HepG2 (cell line): ENCODE data around the gene DOCK10. TPM values are rescaled to one million over a fixed set of nuclear protein-coding genes. Genes with fewer than 3 reads are reported as not detected.

Experiments
- ATAC-seq: fragments of 200-7000 bp; cut with Tn5 transposase; 3 replicates; pipeline ENCODE4 v1.9.1; 2020; ENCODE audit warnings: mild to moderate bottlenecking, moderate library complexity
- BruUV-seq: library from RNA; stranded (reverse); fragments of 400-500 nt; replicated peaks from 2 replicates; lab custom pipeline; 2021; lab: Mats Ljungman, UMichigan
- CTCF ChIA-PET: fragments of 300-600 bp; formaldehyde crosslinking; extraction: SDS; loops from one replicate; lab custom pipeline; 2021; ENCODE audit warnings: low total read pairs, inconsistent platforms, low intra/inter-chr PET ratio; lab: Yijun Ruan, JAX
- POLR2A ChIA-PET: fragments of 350-600 bp; sonication (Branson Sonifier 250); formaldehyde crosslinking; loops from one replicate; lab custom pipeline; 2020; ENCODE audit warnings: antibody characterized with exemption, inconsistent platforms; lab: Yijun Ruan, JAX
- DNase-seq: peaks from one replicate; pipeline ENCODE4 v3.0.0-alpha.2; 2015; ENCODE audit warnings: low spot score
- FAIRE-seq: peaks from 3 replicates; lab custom pipeline; 2011; peaks lifted over from hg19 to GRCh38; lab: Jason Lieb, UNC
- H2AFZ ChIP-seq: one replicate; pipeline ENCODE4 v1.6.1; 2011; ENCODE audit warnings: low read length, inconsistent platforms
- H3K27ac ChIP-seq: fragments of 300-600 bp; 3 replicates; pipeline ENCODE4 v1.8.0; 2011; ENCODE audit warnings: mixed run types, mild to moderate bottlenecking, mixed read lengths, low read length, inconsistent platforms; ENCODE audit not compliant: insufficient read depth; ENCODE audit errors: extremely low read length
- H3K27me3 ChIP-seq, 2 experiments: fragments of 200-600 bp in 1 of 2; 2 replicates in 1 of 2; 3 replicates in 1 of 2; pipeline versions ENCODE4 v1.6.0 to v1.8.0; 2011; ENCODE audit warnings: low read length in 2 of 2, mild to moderate bottlenecking in 2 of 2, moderate library complexity in 2 of 2, inconsistent platforms in 1 of 2; ENCODE audit not compliant: insufficient read depth in 2 of 2, control insufficient read depth in 1 of 2
- H3K36me3 ChIP-seq, 2 experiments: fragments of 200-600 bp in 1 of 2; replicated peaks in 1 of 2; 2 replicates in 1 of 2; 3 replicates in 1 of 2; pipeline versions ENCODE4 v1.5.1 to v1.8.0; 2011; ENCODE audit warnings: low read length in 2 of 2, inconsistent platforms in 1 of 2; ENCODE audit not compliant: insufficient read depth in 2 of 2, control insufficient read depth in 1 of 2
- H3K4me1 ChIP-seq: 2 replicates; pipeline ENCODE4 v1.5.1; 2012; ENCODE audit warnings: low read length, inconsistent platforms; ENCODE audit not compliant: insufficient read depth
- H3K4me2 ChIP-seq: 2 replicates; pipeline ENCODE4 v1.6.0; 2011; ENCODE audit warnings: low read depth, low read length, inconsistent platforms
- H3K4me3 ChIP-seq, 3 experiments: fragments of 200-600 bp in 1 of 3; sonication (generic), shearing (Covaris generic) in 1 of 3; replicated peaks in 1 of 3; 2 replicates each; pipeline ENCODE4 v1.5.1; 2011 to 2016; ENCODE audit warnings: low read length in 3 of 3, inconsistent platforms in 2 of 3, low read depth in 2 of 3, mild to moderate bottlenecking in 2 of 3, control low read depth in 1 of 3, mixed read lengths in 1 of 3; ENCODE audit not compliant: insufficient read depth in 1 of 3
- H3K79me2 ChIP-seq: one replicate; pipeline ENCODE4 v1.6.1; 2011; ENCODE audit warnings: low read length, inconsistent platforms; ENCODE audit not compliant: insufficient read depth
- H3K9ac ChIP-seq: 2 replicates; pipeline ENCODE4 v1.6.0; 2011; ENCODE audit warnings: mild to moderate bottlenecking, low read depth, low read length, inconsistent platforms; ENCODE audit not compliant: insufficient read depth
- H3K9me3 ChIP-seq: 2 replicates; pipeline ENCODE4 v1.5.1; 2012; ENCODE audit warnings: mild to moderate bottlenecking, low read length
- H4K20me1 ChIP-seq: 2 replicates; pipeline ENCODE4 v1.6.0; 2011; ENCODE audit warnings: inconsistent platforms, mild to moderate bottlenecking, low read length, moderate library complexity; ENCODE audit not compliant: insufficient read depth
- ARNT ChIP-seq: fragments of 450-650 bp; IDR thresholded peaks from 2 replicates; pipeline ENCODE4 v1.6.1; 2017
- GABPB1 ChIP-seq: IDR thresholded peaks from 2 replicates; pipeline ENCODE4 v1.6.1; 2016; ENCODE audit warnings: mild to moderate bottlenecking, missing genetic modification reagents, moderate library complexity, missing compliant biosample characterization
- HMGA1 ChIP-seq: sonication (generic); formaldehyde crosslinking; conservative IDR thresholded peaks from 2 replicates; pipeline ENCODE4 v1.4.0; 2020; ENCODE audit warnings: missing genetic modification reagents
- HMGXB4 ChIP-seq, 2 experiments: sonication (generic) in 1 of 2; formaldehyde crosslinking in 1 of 2; IDR thresholded peaks; 2 replicates each; pipeline versions ENCODE4 v1.4.0 to v1.6.1; 2018 to 2020; ENCODE audit warnings: missing genetic modification reagents in 2 of 2, borderline replicate concordance in 1 of 2, low read depth in 1 of 2, mild to moderate bottlenecking in 1 of 2, missing biosample characterization in 1 of 2
- KLF12 ChIP-seq: sonication (generic); formaldehyde crosslinking; IDR thresholded peaks from 2 replicates; pipeline ENCODE4 v1.4.0; 2020; ENCODE audit warnings: missing genetic modification reagents, borderline replicate concordance
- MLLT10 ChIP-seq: sonication (generic); formaldehyde crosslinking; IDR thresholded peaks from 2 replicates; pipeline ENCODE4 v1.4.0; 2020; ENCODE audit warnings: missing genetic modification reagents
- PBX2 ChIP-seq: IDR thresholded peaks from 2 replicates; pipeline ENCODE4 v1.6.1; 2016; ENCODE audit warnings: control low read depth
- PHF5A ChIP-seq: IDR thresholded peaks from one replicate; pipeline ENCODE4 v1.6.1; 2018; ENCODE audit warnings: low read depth, missing genetic modification reagents; ENCODE audit not compliant: unreplicated experiment
- PRDM15 ChIP-seq: sonication (generic); formaldehyde crosslinking; IDR thresholded peaks from 2 replicates; pipeline ENCODE4 v1.4.0; 2020; ENCODE audit warnings: missing genetic modification reagents
- TARDBP ChIP-seq: sonication (generic); formaldehyde crosslinking; IDR thresholded peaks from 2 replicates; pipeline ENCODE4 v1.8.0; 2022; ENCODE audit warnings: mild to moderate bottlenecking, missing genetic modification reagents
- ZBTB43 ChIP-seq: sonication (generic); formaldehyde crosslinking; conservative IDR thresholded peaks from 2 replicates; pipeline ENCODE4 v1.4.0; 2020; ENCODE audit warnings: missing genetic modification reagents
- ZNF549 ChIP-seq: sonication (generic); formaldehyde crosslinking; IDR thresholded peaks from 2 replicates; pipeline ENCODE4 v1.5.0; 2020; ENCODE audit warnings: missing genetic modification reagents
- ZNF749 ChIP-seq: sonication (generic); formaldehyde crosslinking; IDR thresholded peaks from 2 replicates; pipeline ENCODE4 v1.8.0; 2022; ENCODE audit warnings: mild to moderate bottlenecking, missing genetic modification reagents, moderate library complexity, borderline replicate concordance
- in situ Hi-C: cut with HindIII; loops from 2 replicates; pipeline ENCODE4 v1.10.0; 2017; ENCODE audit warnings: low pct_unique_long_range_greater_than_20kb; ENCODE audit not compliant: extremely low pct_ligation_motif_present
- intact Hi-C: fragments of 100-400 bp; cut with micrococcal nuclease; formaldehyde crosslinking; loops from one replicate; pipeline ENCODE4 v1.10.0; 2022; ENCODE audit not compliant: unreplicated experiment
- polyA plus RNA-seq, 8 experiments: library from polyadenylated mRNA; depleted of rRNA in 3 of 8; stranded (reverse) in 7 of 8; unstranded in 1 of 8; fragments of >200 nt; fragmentation: Illumina TruSeq in 4 of 8; extraction: Trizol in 4 of 8; gene quantifications; 2 replicates each; pipeline versions ENCODE4 v1.2.1 to v1.2.3, GENCODE V29; 2011 to 2016; ENCODE audit warnings: low read depth in 4 of 8, missing spikeins in 1 of 8, mixed read lengths in 1 of 8; ENCODE audit not compliant: insufficient read depth in 1 of 8
- total RNA-seq, 5 experiments: library from RNA; depleted of rRNA; stranded (reverse); fragments of >200 nt; fragmentation: Illumina TruSeq; extraction: Trizol; gene quantifications; 2 replicates each; pipeline ENCODE4 v1.2.3, GENCODE V29; 2016; ENCODE audit warnings: low read depth in 1 of 5

Gene DOCK10
- total and polyA plus RNA-seq, 2 of the 13 experiments (the other 11 are each of a cell fraction or from before 2014, with no cell fraction given): not detected

GRCh38 chr2:225055714-225056113, 13.4 kb upstream of the DOCK10 start (continued):
- TF ChIP-seq PRDM15 (CRISPR knock-in tag) (no peak), GABPB1 (no peak)

GRCh38 chr2:225052703-225053102, 10.4 kb upstream of the DOCK10 start:
- Histone ChIP-seq H2AFZ (no peak overlapping the region), H3K27ac (no peak overlapping the region), H3K9me3 (peaks cover 6% of the 10 kb centered on the region; the same call in 1 of the 2 replicates), H3K27me3 (no peaks in the 10 kb centered on the region), H4K20me1 (no peaks in the 10 kb centered on the region), H3K4me1 (no peaks in the 10 kb centered on the region), H3K36me3 (no peaks in the 10 kb centered on the region), H3K9ac (no peak overlapping the region), H3K4me3 (no peak overlapping the region), H3K79me2 (no peaks in the 10 kb centered on the region), H3K4me2 (no peak overlapping the region)
- FAIRE-seq (no peak), DNase-seq (no peak), ATAC-seq (no peak)
- BruUV-seq: no TSS peak
- TF ChIP-seq ZBTB43 (CRISPR knock-in tag): no peak
- TF ChIP-seq HMGXB4 (CRISPR knock-in tag; IDR thresholded peaks at IDR 0.05; ENCODE audit: borderline replicate concordance in 1 of 2, low read depth in 1 of 2): no peak
- no peak for TF ChIP-seq MLLT10 (CRISPR knock-in tag)
- no peak for TF ChIP-seq HMGA1 (CRISPR knock-in tag)
- no peak for TF ChIP-seq ARNT
- no peak for TF ChIP-seq ZNF549 (CRISPR knock-in tag)
- TF ChIP-seq PHF5A: no peak
- TF ChIP-seq PBX2 (CRISPR knock-in tag): no peak
- TF ChIP-seq KLF12 (CRISPR knock-in tag): no peak
- no peak for TF ChIP-seq TARDBP (CRISPR knock-in tag)
- TF ChIP-seq ZNF749 (CRISPR knock-in tag): no peak
- intact Hi-C loops (no loop called here), in situ Hi-C loops (no loop called here)
- POLR2A ChIA-PET: no interaction called here
- CTCF ChIA-PET: no interaction called here
